Vagina (tissue), 2 donors: Measurements from ENCODE around the gene HLA-C. TPM values are rescaled to one million over a fixed set of nuclear protein-coding genes. Genes with fewer than 3 reads are reported as not detected.
"Not testable (repeated sequence)": the region's sequence is repeated elsewhere in the genome, so short reads cannot be mapped to it uniquely, and the experiment has no call there.

ENCODE experiments used
- DNase-seq, 2 donors: peaks; one replicate each; pipeline ENCODE4 v3.0.0-alpha.2; 2017; ENCODE audit errors: extremely low spot score in 2 of 2
- H3K27ac ChIP-seq: fragments of 200-600 bp; sonication (generic); one replicate; pipeline ENCODE4 v1.5.1; 2019
- H3K27me3 ChIP-seq: fragments of 200-600 bp; sonication (generic); one replicate; pipeline ENCODE4 v1.5.1; 2019
- H3K36me3 ChIP-seq, 2 donors: fragments of 200-600 bp; sonication (generic); one replicate each; pipeline ENCODE4 v1.5.1; 2017 to 2019
- H3K4me1 ChIP-seq: fragments of 200-600 bp; sonication (generic); one replicate; pipeline ENCODE4 v1.5.1; 2019
- H3K4me3 ChIP-seq, 2 donors: fragments of 200-600 bp; sonication (generic); 1 replicate in 1 of 2; 2 replicates in 1 of 2; pipeline ENCODE4 v1.5.1; 2016 to 2019
- H3K9me3 ChIP-seq: fragments of 200-600 bp; sonication (generic); one replicate; pipeline ENCODE4 v1.5.1; 2019
- CTCF ChIP-seq, 3 experiments: fragments of 450-650 bp in 2 of 3; fragments of 200-600 bp in 1 of 3; sonication (generic) in 1 of 3; IDR thresholded peaks; one replicate each; pipeline ENCODE4 v1.5.1; 2017 to 2019; ENCODE audit warnings: antibody characterized with exemption in 3 of 3, mild to moderate bottlenecking in 2 of 3, moderate library complexity in 2 of 3
- POLR2A ChIP-seq, 2 donors: fragments of 450-650 bp; IDR thresholded peaks; one replicate each; pipeline ENCODE4 v1.6.1; 2017; ENCODE audit warnings: antibody characterized with exemption in 2 of 2, mild to moderate bottlenecking in 2 of 2, moderate library complexity in 2 of 2
- POLR2AphosphoS5 ChIP-seq, 2 donors: sonication (generic); formaldehyde crosslinking; IDR thresholded peaks; one replicate each; pipeline ENCODE4 v1.9.0; 2017; ENCODE audit warnings: antibody characterized with exemption in 2 of 2, mild to moderate bottlenecking in 2 of 2, low read depth in 1 of 2; ENCODE audit not compliant: insufficient read depth in 1 of 2
- intact Hi-C: fragments of 100-400 bp; cut with DNase I; formaldehyde crosslinking; loops from one replicate; pipeline ENCODE4 v1.15.1; 2023
- total RNA-seq: library from RNA; depleted of rRNA; stranded (reverse); fragments of >200 nt; gene quantifications from one replicate; pipeline ENCODE4 v1.2.3, GENCODE V29; 2016

Gene HLA-C
- total RNA-seq, 1 donor from 2014 or later, result 639 TPM

DNA sequence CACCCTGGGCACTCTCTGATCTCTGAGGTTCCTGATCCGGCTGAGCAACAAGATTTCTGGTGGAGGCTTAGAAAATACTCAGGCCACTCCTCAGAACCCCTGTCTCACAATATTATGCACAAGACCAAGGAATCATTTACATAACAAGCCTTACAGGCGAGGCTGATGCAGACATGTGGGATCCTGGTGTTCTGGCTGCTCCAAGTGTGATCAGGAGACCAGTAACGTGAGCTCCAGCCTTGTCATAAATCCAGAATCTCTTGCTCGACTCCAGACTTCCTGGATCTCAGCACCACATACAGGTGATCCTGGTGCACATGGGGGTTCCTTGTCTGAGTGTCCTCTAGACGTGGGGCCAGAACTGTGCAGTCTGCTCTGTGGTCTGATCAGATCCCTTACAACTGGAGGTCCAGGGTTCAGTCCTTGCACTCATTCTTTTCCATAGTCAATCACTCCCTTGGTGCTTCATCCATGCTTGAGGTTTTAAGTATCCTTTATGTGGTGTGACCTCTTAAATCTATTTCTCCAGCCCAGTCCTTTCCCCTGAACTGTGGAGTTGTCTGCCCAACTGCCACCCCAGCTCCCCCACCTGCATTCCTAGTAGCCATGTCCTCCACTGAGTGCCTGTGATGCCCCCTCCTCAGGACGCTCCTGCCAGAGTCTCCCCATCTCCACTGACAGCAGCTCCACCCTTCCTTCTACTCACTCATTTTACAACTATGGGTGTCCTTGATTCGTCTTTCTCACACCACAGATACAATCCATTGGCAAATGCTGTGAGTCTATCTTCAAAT lies 5.1 kb downstream of the HLA-C start:
- no peaks in the 10 kb centered on the region for H3K4me1 ChIP-seq
- no peak for TF ChIP-seq POLR2AphosphoS5 (IDR thresholded peaks at IDR 0.05; ENCODE audit: insufficient read depth in 1 of 2, low read depth in 1 of 2)
- no peak for TF ChIP-seq POLR2A (IDR thresholded peaks at IDR 0.05)
- no peak for TF ChIP-seq CTCF (IDR thresholded peaks at IDR 0.05)
- H3K27me3 ChIP-seq, result no peaks in the 10 kb centered on the region
- H3K4me3 ChIP-seq, result no peak overlapping the region
- DNase-seq, result no peak
- no peak overlapping the region for H3K27ac ChIP-seq
- intact Hi-C loops, result loop anchor here (5.0 kb wide), 1 partner anchor 86 kb away; no protein-coding TSS in a partner anchor
- no peaks in the 10 kb centered on the region for H3K9me3 ChIP-seq
- H3K36me3 ChIP-seq, result no peaks in the 10 kb centered on the region

GRCh38 chr6:31265926-31266325 lies 6.0 kb downstream of the HLA-C start:
- Histone ChIP-seq H3K9me3 (no peaks in the 10 kb centered on the region), H3K36me3 (no peaks in the 10 kb centered on the region), H3K4me1 (no peaks in the 10 kb centered on the region), H3K4me3 (no peak overlapping the region), H3K27ac (no peak overlapping the region), H3K27me3 (no peaks in the 10 kb centered on the region)
- DNase-seq, result no peak
- intact Hi-C loops, result loop anchor here (5.0 kb wide), 1 partner anchor 86 kb away; no protein-coding TSS in a partner anchor
- no peak for TF ChIP-seq POLR2A (IDR thresholded peaks at IDR 0.05)
- no peak for TF ChIP-seq POLR2AphosphoS5 (IDR thresholded peaks at IDR 0.05; ENCODE audit: insufficient read depth in 1 of 2, low read depth in 1 of 2)
- TF ChIP-seq CTCF (IDR thresholded peaks at IDR 0.05), result no peak

DNA sequence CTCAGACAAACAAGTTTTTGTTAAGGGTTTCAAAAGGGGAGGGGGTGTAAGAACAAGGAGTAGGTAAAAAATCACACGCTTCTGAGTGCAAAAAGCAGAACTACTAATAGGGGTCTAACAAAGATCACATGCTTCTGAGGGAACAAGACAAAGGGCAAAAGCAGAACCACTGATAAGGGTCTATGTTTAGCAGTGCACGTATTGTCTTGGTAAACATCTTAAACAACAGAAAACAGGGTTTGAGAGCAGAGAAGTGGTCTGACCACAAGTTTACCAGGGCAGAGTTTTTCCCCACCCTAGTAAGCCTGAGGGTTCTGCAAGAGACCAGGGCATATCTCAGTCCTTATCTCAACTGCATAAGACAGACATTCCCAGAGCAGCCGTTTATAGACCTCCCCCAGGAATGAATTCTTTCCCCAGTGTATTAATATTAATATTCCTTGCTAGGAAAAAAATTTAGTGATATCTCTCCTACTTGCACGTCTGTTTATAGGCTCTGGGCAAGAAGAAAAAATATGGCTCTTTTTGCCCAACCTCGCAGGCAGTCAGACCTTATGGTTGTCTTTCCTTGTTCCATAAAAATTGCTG lies 8.5 kb downstream of the HLA-C start:
- DNase-seq, H3K4me3 ChIP-seq, intact Hi-C loops: not testable (repeated sequence)

GRCh38 chr6:31259995-31260394 lies 11.9 kb downstream of the HLA-C start:
- intact Hi-C loops, H3K4me1 ChIP-seq, H3K27me3 ChIP-seq, H3K36me3 ChIP-seq, H3K9me3 ChIP-seq, H3K27ac ChIP-seq, H3K4me3 ChIP-seq, DNase-seq: not testable (repeated sequence)

More for the DNA sequence above, 8.5 kb downstream of the HLA-C start:
- not testable (repeated sequence) for H3K27ac ChIP-seq, H3K36me3 ChIP-seq, H3K9me3 ChIP-seq, H3K27me3 ChIP-seq, H3K4me1 ChIP-seq

GRCh38 chr6:31252625-31253024 lies 19.3 kb downstream of the HLA-C start:
- no peaks in the 10 kb centered on the region for H3K4me1 ChIP-seq
- TF ChIP-seq POLR2AphosphoS5 (IDR thresholded peaks at IDR 0.05; ENCODE audit: insufficient read depth in 1 of 2, low read depth in 1 of 2) (no peak), CTCF (IDR thresholded peaks at IDR 0.05) (no peak), POLR2A (IDR thresholded peaks at IDR 0.05) (no peak)
- no peaks in the 10 kb centered on the region for H3K36me3 ChIP-seq
- no peak overlapping the region for H3K4me3 ChIP-seq
- intact Hi-C loops, result no loop called here
- H3K9me3 ChIP-seq, result no peaks in the 10 kb centered on the region
- H3K27me3 ChIP-seq, result no peaks in the 10 kb centered on the region
- no peak overlapping the region for H3K27ac ChIP-seq
- no peak for DNase-seq

GRCh38 chr6:31251261-31251660 lies 20.6 kb downstream of the HLA-C start:
- no peaks in the 10 kb centered on the region for H3K36me3 ChIP-seq
- no peak overlapping the region for H3K27ac ChIP-seq
- no peaks in the 10 kb centered on the region for H3K27me3 ChIP-seq
- no peak for TF ChIP-seq POLR2AphosphoS5 (IDR thresholded peaks at IDR 0.05; ENCODE audit: insufficient read depth in 1 of 2, low read depth in 1 of 2)
- TF ChIP-seq POLR2A (IDR thresholded peaks at IDR 0.05), result no peak
- no peak for TF ChIP-seq CTCF (IDR thresholded peaks at IDR 0.05)
- H3K9me3 ChIP-seq, result no peaks in the 10 kb centered on the region
- no peak for DNase-seq
- H3K4me3 ChIP-seq, result no peak overlapping the region
- intact Hi-C loops, result no loop called here
- H3K4me1 ChIP-seq, result no peaks in the 10 kb centered on the region
